Muscle layer of duodenum (tissue), 2 donors: ENCODE data around the gene S100A4.

ENCODE experiments used
- H3K27ac ChIP-seq: one replicate; pipeline ENCODE4 v1.7.0; 2013; ENCODE audit warnings: mild to moderate bottlenecking, low read length
- H3K27me3 ChIP-seq: one replicate; pipeline ENCODE4 v1.7.0; 2013; ENCODE audit warnings: low read depth, mild to moderate bottlenecking, control low read depth, low read length
- H3K36me3 ChIP-seq, 2 donors: one replicate each; pipeline ENCODE4 v1.7.0; 2013; ENCODE audit warnings: low read length in 2 of 2, control low read depth in 1 of 2, mild to moderate bottlenecking in 1 of 2; ENCODE audit not compliant: insufficient read depth in 2 of 2, control insufficient read depth in 1 of 2
- H3K4me1 ChIP-seq, 2 donors: one replicate each; pipeline ENCODE4 v1.7.0; 2013; ENCODE audit warnings: low read length in 2 of 2, mild to moderate bottlenecking in 2 of 2, control low read depth in 1 of 2, moderate library complexity in 1 of 2; ENCODE audit not compliant: insufficient read depth in 2 of 2, control insufficient read depth in 1 of 2
- H3K4me3 ChIP-seq, 2 donors: one replicate each; pipeline ENCODE4 v1.7.0; 2013; ENCODE audit warnings: low read length in 2 of 2, low read depth in 1 of 2, mild to moderate bottlenecking in 1 of 2
- H3K9me3 ChIP-seq, 2 donors: one replicate each; pipeline ENCODE4 v1.7.0; 2013; ENCODE audit warnings: low read length in 2 of 2, control low read depth in 1 of 2, mild to moderate bottlenecking in 1 of 2; ENCODE audit not compliant: control insufficient read depth in 1 of 2
- donor health status: healthy.

S100A4 gene

DNA sequence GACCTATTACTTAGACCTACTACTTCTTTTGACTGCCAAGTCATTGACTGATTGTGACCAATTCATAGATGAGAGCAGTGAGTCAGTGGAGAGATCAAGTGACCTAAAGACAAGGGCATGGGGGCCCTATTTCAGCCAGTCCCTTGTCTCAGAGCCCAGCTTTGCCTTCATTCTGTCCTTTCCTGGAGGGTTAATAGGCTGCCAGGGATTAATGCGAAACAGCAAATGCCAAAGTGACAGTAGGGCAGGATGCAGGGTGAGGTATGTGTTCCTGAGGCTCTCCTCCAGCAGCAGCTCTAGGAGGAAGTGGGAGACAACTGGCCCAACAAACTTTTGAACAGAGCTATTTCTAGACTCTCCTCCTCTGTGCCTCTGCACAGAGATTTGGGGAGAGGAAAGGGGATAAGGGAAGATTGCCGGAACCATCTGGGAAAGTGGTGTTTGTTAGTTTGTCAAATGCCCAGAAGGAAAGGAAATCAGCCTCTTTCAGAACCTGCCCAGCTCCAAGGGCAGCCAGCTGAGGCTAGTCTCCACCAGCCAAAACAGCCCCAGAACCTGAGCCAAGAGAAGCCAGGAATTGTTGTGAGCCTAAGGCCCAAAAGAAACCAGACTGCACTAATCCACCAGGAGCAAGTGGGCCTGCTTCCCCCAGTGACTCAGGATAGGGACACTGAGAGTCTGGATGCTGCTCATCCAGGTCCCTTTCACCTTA, 8.4 kb upstream of the S100A4 start:
- H3K4me3 ChIP-seq, result no peak overlapping the region
- no peaks in the 10 kb centered on the region for H3K27me3 ChIP-seq
- H3K9me3 ChIP-seq, result no peaks in the 10 kb centered on the region
- H3K36me3 ChIP-seq, result no peaks in the 10 kb centered on the region
- peaks cover 6 to 23% of the 10 kb centered on the region in 2 donors for H3K4me1 ChIP-seq
- peak overlapping the region; percentile 53 for H3K27ac ChIP-seq

DNA sequence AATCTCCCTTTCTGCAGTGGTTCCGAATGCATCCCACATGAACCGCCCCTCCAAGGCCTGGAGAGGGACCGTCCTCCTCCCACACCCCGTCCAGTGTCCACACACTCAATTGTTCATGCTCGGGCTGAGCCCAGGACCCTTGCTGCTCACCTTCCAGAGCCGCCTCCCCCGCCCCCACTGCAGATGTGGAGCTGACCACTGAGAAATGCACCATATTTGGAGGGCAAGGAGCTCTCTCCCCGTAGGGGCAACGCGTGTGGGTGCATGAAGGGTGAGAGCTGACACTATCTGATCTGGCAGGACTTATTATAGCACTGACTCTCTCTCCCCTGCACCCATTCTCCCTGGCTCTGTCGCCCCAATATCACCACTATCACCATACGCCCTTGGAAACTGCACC, 7.5 kb upstream of the S100A4 start:
- Histone ChIP-seq H3K36me3 (no peaks in the 10 kb centered on the region), H3K9me3 (no peaks in the 10 kb centered on the region), H3K4me1 (peaks cover 9 to 32% of the 10 kb centered on the region in 2 donors), H3K27ac (peak overlapping the region; percentile 53), H3K4me3 (no peak overlapping the region), H3K27me3 (no peaks in the 10 kb centered on the region)

DNA sequence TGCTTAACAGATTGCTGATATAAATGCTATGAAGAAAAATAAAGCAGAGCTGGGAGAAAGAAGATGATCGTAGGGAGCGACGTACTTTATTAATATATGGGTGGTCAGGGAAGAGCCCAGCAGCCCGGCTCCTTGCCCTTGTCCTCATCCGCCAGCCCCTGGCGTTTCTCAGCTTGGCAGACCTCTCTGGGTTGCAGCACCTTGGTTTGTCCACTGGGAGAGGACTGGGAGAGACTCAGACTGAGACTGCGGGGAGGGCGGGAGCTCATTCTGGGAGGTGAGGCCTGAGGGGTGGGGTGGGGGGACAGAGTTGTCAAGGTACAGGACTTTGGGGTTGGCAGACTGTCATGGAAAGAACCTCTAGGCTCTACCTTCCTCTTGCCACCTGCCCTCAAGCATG, 6.7 kb upstream of the S100A4 start:
- Histone ChIP-seq H3K4me3 (no peak overlapping the region), H3K4me1 (peaks cover 9 to 39% of the 10 kb centered on the region in 2 donors), H3K36me3 (no peaks in the 10 kb centered on the region), H3K27me3 (no peaks in the 10 kb centered on the region), H3K9me3 (no peaks in the 10 kb centered on the region), H3K27ac (no peak overlapping the region)

DNA sequence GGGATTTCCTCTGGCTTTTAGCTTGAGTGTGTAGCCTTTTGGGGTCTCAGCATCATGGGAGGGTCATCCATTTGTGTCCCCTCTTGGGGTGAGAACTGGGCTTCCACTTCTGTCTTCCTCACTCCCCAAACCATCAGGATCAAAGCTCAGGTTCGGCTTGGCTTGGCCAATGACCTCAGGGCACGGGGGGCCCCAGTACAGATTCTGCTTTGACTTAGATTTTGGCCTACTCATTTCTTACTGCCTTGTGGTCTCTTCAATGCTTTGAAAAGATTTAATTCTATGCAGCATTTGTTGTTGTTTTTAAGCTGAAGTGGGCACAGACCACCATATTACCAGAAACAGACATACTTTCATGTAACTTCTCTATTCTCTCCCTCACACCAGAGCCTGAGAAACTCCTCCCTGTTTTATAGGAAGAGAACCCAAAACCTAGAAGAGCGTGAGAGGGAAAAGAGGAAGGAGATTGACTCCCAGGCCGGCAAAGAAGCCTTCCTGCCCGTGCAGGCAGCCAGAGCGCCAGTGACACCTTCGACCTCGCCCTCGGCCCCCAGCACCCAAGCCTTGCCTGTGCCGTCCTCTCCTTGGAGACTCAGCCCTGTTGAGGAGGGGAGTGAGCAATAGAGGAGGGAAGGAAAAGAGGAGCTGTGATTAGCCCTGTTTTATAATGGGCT, 5.4 kb upstream of the S100A4 start:
- Histone ChIP-seq H3K4me3 (no peak overlapping the region), H3K27ac (no peak overlapping the region), H3K27me3 (no peaks in the 10 kb centered on the region), H3K9me3 (no peaks in the 10 kb centered on the region), H3K36me3 (no peaks in the 10 kb centered on the region), H3K4me1 (peaks cover 12 to 53% of the 10 kb centered on the region in 2 donors)

DNA sequence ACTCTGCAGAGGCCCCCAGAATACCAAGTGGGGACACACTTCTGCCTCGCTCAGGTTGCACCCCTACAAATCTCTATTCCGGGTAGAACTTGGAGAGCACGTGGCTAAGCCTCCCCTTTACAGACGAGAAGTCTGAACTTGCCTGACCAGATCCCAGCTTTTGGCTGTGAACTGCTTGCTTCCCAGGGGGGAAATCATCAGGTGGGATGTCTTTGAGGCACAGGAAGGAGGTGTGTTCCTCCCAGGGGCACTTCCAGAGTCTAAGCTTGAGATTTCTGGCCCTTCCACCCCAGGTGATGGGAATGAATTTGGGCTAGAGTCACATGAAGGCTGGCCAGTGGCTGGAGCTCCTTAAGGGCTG, 4.8 kb upstream of the S100A4 start:
- Histone ChIP-seq H3K36me3 (no peaks in the 10 kb centered on the region), H3K4me3 (no peak overlapping the region), H3K27me3 (no peaks in the 10 kb centered on the region), H3K27ac (no peak overlapping the region), H3K9me3 (no peaks in the 10 kb centered on the region), H3K4me1 (peaks cover 18 to 59% of the 10 kb centered on the region in 2 donors)

DNA sequence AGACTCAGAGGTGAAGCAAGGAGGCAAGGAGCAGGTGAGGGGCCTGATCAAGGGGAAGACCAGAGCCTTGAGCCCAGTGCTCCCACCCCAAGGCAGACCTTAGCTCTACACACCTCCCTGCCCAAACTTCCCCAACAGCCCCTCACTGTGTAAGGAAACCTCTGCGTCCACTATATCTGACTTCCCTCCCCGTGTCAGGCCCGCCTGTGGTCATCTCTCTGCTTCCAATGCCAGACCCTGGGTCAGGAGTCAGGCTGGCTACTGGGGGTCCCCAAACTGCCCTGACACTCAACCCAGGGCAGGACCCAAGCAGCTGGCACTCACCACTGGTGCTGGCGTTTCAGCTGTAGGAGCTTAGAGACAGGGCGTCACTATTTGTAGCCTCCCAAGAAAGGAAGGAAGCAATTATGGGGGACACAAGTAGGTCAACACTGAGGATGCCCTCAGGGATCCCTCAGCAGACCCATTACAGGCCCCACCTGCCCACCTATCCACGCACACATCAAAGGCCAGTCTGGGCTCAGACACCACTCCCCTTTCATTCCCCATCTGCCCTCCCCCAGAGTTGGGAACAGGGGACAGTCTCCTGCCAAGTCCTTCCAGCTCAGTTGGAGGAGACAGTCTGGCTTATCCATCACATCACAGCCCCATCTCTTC, 4.3 kb upstream of the S100A4 start:
- no peaks in the 10 kb centered on the region for H3K27me3 ChIP-seq
- H3K4me1 ChIP-seq, result peaks cover 22 to 64% of the 10 kb centered on the region in 2 donors
- peak overlapping the region; percentile 21 for H3K27ac ChIP-seq
- H3K4me3 ChIP-seq, result no peak overlapping the region
- no peaks in the 10 kb centered on the region for H3K9me3 ChIP-seq
- no peaks in the 10 kb centered on the region for H3K36me3 ChIP-seq

DNA sequence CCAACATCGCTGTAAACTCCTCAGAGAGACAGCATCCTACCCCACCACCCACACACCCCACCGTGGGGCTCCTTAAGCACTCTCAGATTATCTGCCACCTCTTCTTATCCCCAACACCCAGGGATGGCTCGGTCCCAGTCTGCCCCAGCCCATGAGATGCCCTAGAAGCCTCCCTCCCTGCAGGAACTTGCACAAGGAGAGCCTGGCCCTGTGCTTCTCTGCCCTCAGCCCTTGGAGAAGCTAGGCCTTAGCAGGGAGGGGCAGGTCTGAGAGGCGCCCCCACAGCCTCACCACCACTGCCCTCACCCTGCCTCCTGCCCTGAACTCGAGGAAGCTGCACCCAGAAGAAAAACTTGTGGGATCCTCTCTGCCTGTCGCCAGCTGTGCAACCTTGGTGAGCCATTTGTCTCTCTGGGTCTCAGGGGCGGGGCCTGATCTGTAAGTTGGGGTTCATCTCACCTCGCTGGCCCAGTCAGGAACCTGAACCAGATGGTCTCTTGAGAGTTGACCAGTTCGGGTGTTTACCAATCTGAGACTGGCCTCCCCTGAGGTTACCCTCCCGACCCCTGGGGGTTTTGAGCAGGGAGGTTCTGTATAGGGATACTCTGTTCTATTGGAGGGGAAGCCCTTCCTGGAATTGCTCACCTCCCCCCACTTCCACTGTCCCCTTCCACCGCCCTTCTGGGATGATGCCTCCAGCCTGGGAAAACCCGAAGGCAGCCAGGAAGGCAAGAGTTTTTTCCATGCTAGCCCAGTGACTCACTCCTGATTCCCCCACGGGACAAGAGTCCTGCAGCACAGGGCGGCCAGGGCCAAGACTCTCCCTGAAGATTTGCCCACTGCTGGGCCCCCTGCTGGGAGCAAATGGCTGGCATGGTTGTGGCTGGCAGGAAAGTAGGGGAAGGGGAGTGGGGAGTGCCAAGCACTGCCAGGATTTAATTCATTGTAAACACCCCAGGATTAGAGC, 3.4 kb upstream of the S100A4 start, which contains the start of gene S100A3:
S100A3 (minus strand) TSS at position 537 of the 967 bp plus-strand sequence. CDS start 773 bp downstream, outside the sequence.
- peaks cover 29 to 72% of the 10 kb centered on the region in 2 donors for H3K4me1 ChIP-seq
- H3K9me3 ChIP-seq, result no peaks in the 10 kb centered on the region
- no peaks in the 10 kb centered on the region for H3K27me3 ChIP-seq
- no peak within 1 kb of the TSS for H3K4me3 ChIP-seq
- H3K36me3 ChIP-seq, result no peaks in the 10 kb centered on the region
- H3K27ac ChIP-seq, result peak within 1 kb of the TSS; percentile 73

DNA sequence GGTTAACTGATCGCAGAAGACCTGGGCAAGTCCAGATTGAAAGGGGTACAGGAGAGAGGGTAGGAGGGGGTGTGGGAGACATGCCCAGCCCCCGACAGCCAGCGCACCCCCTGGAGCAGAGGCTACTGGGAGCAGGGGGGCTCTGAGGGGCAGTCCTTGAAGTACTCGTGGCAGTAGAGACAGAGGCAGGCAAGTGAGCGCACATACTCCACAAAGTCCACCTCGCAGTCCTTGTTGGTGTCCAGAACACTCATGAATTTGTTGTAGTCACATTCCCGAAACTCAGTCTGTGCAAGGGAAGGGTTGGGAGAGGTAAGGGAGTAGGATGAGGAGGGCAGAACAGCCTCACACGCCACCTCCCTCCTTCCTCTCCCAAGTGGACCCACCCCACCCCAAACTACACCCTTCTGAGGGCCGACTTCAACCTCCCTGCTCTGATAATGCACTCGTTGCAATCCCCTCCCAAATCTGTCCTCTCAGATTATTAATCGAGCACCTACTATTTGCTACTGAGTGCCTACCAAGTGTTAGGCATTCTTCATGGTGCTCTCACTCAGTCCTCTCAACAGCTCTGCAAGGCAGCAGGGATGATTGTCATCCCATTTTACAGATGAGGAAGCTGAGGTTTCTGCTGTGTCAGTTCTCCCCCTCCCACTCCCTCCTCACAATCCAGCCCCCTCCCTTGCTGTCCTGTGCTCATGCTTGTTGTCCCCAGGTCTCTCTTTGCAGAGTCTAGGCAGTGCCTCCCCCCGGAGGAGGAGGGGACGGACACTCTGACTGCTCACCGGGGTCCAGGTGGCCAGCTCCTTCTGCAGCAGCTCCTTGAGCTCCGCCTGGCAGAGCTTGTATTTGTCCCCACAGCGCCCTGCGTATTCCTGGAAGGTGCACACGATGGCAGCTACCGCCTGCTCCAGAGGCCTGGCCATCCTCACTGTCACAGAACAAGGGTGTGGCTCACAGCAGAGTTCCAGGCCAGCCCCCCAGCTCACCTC, 2.2 kb upstream of the S100A4 start:
- H3K4me3 ChIP-seq, result no peak overlapping the region
- no peaks in the 10 kb centered on the region for H3K36me3 ChIP-seq
- H3K27ac ChIP-seq, result no peak overlapping the region
- no peaks in the 10 kb centered on the region for H3K27me3 ChIP-seq
- peaks cover 35 to 75% of the 10 kb centered on the region in 2 donors for H3K4me1 ChIP-seq
- no peaks in the 10 kb centered on the region for H3K9me3 ChIP-seq

DNA sequence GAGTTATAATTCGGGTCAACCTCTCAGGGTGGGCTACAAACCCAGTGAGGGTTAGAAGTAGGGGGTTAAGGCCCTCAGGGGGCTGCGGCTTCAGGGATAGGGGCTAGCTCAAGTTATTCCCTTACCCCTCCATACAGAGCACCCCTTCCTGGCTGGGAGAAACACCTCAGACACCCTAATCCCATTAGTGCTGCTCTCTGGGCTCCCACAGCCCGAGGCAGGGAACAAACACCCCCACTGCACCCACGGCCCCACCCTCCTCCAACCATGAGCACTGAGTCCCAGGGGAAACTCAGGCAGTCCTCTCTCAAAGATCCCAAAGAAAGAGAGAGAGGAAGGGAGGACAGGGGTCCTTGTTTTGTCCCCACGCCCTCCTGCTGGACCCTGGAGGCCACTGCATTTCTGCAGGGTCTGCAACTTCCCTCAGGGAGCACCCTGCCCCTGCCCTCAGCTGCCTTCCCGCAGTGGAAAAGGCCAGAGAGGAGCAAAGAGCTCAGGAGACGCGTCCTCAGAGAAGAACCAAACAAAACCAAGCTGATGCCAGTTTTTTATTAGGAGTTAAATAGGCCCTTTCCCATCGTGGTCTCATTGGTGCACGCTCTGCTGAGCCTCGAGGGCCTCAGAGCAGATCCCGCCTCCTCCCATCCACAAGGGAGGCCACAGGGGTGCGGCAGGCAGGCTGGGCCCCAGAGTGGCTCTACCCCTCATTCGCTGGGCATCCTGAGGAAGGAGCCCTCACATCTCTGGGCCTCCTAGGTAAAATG, 1.4 kb upstream of the S100A4 start:
- Histone ChIP-seq H3K4me3 (no peak overlapping the region), H3K36me3 (no peaks in the 10 kb centered on the region), H3K4me1 (peaks cover 38 to 81% of the 10 kb centered on the region in 2 donors), H3K9me3 (no peaks in the 10 kb centered on the region), H3K27ac (peak overlapping the region; percentile 58), H3K27me3 (no peaks in the 10 kb centered on the region)
